Stimulated activated naive B cell treated with anti-CD40 and anti-IgM and Interleukin-4, amounts not matched to agents 10 μg/mL and 1 μg/mL and 100 μg/mL, for 72 hours (primary cell): ENCODE measurements around the gene ZNF593OS.

ENCODE experiments used
- ATAC-seq, 2 donors: fragments of 150-1000 bp; cut with Tn5 transposase; replicated peaks; 2 replicates each; pipeline ENCODE4 v1.10.0; 2021; ENCODE audit warnings: moderate library complexity in 1 of 2
- DNase-seq: peaks from one replicate; pipeline ENCODE4 v3.0.0; 2021
- H3K27ac Mint-ChIP-seq: one replicate; pipeline ENCODE4 v1.8.0; 2022; ENCODE audit warnings: mild to moderate bottlenecking, mixed read lengths
- H3K27me3 Mint-ChIP-seq, 2 donors: one replicate each; pipeline ENCODE4 v1.8.0; 2022; ENCODE audit warnings: mixed read lengths in 2 of 2
- H3K36me3 Mint-ChIP-seq, 2 donors: one replicate each; pipeline ENCODE4 v1.8.0; 2022; ENCODE audit warnings: mixed read lengths in 2 of 2, mild to moderate bottlenecking in 1 of 2
- H3K4me1 Mint-ChIP-seq, 2 donors: one replicate each; pipeline ENCODE4 v1.8.0; 2022; ENCODE audit warnings: mixed read lengths in 2 of 2, mild to moderate bottlenecking in 1 of 2
- H3K4me3 Mint-ChIP-seq, 2 donors: one replicate each; pipeline ENCODE4 v1.8.0; 2022; ENCODE audit warnings: mild to moderate bottlenecking in 2 of 2, mixed read lengths in 2 of 2, moderate library complexity in 1 of 2
- H3K9me3 Mint-ChIP-seq, 2 donors: one replicate each; pipeline ENCODE4 v1.8.0; 2022; ENCODE audit warnings: mixed read lengths in 2 of 2, mild to moderate bottlenecking in 1 of 2

Gene ZNF593OS

DNA sequence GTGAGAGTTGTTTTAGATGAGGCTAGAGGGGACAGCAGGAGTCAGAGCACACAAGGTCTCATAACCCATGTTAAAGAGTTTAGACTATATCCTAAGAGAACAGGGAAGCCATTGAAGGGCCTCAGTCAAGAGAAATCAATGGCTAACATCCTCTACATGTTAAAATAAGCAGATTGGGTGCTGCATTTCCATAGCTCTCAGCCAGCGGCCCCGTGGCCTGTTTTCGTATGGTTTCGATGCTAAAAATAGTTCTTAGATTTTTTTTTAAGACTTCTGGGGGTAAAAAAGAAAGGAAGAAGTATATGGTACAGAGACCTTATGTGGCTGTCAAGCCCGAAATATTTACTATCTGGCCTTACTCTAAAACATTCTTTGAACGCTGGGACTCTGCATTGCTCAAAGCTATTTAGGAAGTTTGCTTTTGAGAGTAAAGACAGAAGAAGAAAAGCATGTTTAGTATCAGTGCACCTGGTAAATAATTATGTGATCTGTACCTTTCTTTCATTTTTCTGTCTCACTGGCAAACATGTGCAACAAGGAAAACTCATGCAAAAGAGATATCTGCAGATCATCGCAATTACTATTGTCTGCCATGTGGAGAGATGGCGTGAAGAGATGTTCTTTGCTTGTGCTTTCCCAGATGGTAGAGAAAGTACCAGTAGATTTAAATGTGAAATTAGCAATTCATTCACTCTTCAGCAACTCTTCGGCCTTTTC is 51.6 kb downstream of the ZNF593OS start:
- Mint-ChIP-seq H3K36me3 (peaks cover 15 to 24% of the 10 kb centered on the region in 2 donors), H3K4me3 (no peak overlapping the region), H3K27ac (peak overlapping the region; percentile 90), H3K9me3 (no peaks in the 10 kb centered on the region), H3K27me3 (no peaks in the 10 kb centered on the region), H3K4me1 (peaks cover 11 to 17% of the 10 kb centered on the region in 2 donors)
- ATAC-seq (peak; percentile 10 to 23), DNase-seq (no peak)
